Kidney (tissue), 14 donors: ENCODE data around the gene ZDHHC23. TPM values are rescaled to one million over a fixed set of nuclear protein-coding genes. Genes with fewer than 3 reads are reported as not detected.

ENCODE experiments used
- DNase-seq, 5 donors: peaks; one replicate each; pipeline ENCODE4 v3.0.0-alpha.2; 2013 to 2020
- FAIRE-seq: peaks from 2 replicates; lab custom pipeline; 2012; peaks lifted over from hg19 to GRCh38; lab: Jason Lieb, UNC
- H3K27ac ChIP-seq, 2 donors: one replicate each; pipeline ENCODE4 v1.7.0; 2013; ENCODE audit warnings: low read depth in 2 of 2, low read length in 2 of 2, inconsistent platforms in 1 of 2
- H3K27me3 ChIP-seq: one replicate; pipeline ENCODE4 v1.7.1; 2013; ENCODE audit warnings: low read length, inconsistent platforms; ENCODE audit not compliant: control insufficient read depth, insufficient read depth
- H3K36me3 ChIP-seq, 3 donors: one replicate each; pipeline versions ENCODE4 v1.7.0 to v1.7.1; 2013; ENCODE audit warnings: low read length in 3 of 3, control low read depth in 1 of 3, inconsistent platforms in 1 of 3; ENCODE audit not compliant: insufficient read depth in 3 of 3, control insufficient read depth in 2 of 3
- H3K4me1 ChIP-seq, 3 donors: one replicate each; pipeline versions ENCODE4 v1.7.0 to v1.7.1; 2013; ENCODE audit warnings: low read length in 3 of 3, inconsistent platforms in 1 of 3, low read depth in 1 of 3; ENCODE audit not compliant: control insufficient read depth in 2 of 3, insufficient read depth in 2 of 3
- H3K4me3 ChIP-seq, 3 donors: one replicate each; pipeline versions ENCODE4 v1.7.0 to v1.8.1; 2013; ENCODE audit warnings: low read length in 3 of 3, control low read depth in 1 of 3, inconsistent platforms in 1 of 3
- H3K9ac ChIP-seq, 3 donors: one replicate each; pipeline versions ENCODE4 v1.7.0 to v1.7.1; 2013; ENCODE audit warnings: low read length in 3 of 3, control low read depth in 1 of 3, inconsistent platforms in 1 of 3
- H3K9me3 ChIP-seq, 3 donors: one replicate each; pipeline versions ENCODE4 v1.7.0 to v1.7.1; 2013; ENCODE audit warnings: low read length in 3 of 3, control low read depth in 1 of 3, inconsistent platforms in 1 of 3; ENCODE audit not compliant: control insufficient read depth in 2 of 3, insufficient read depth in 1 of 3
- intact Hi-C: fragments of 100-400 bp; cut with DNase I; formaldehyde crosslinking; loops from one replicate; pipeline ENCODE4 v1.11.1; 2022
- polyA plus RNA-seq: library from polyadenylated mRNA; stranded (reverse); fragments of 350-450 nt; fragmentation: Illumina TruSeq; extraction: RNeasy Lipid Tissue Mini Kit (QIAGEN cat#74804); gene quantifications from one replicate; pipeline ENCODE4 v1.2.3, GENCODE V29; 2014; ENCODE audit warnings: low read depth, low replicate concordance; ENCODE audit not compliant: insufficient read depth
- total RNA-seq: library from RNA; stranded (reverse); fragmentation: NEBNext Ultra II Directional; extraction: Animal tissue kit (Norgen Biotek cat#: 25700); gene quantifications from one replicate; pipeline ENCODE4 v1.2.1, GENCODE V29; 2021
- TF ChIP-seq, protein P1 (sequence below): IDR thresholded peaks from 3 replicates; pipeline ENCODE4 v1.5.1; 2012; ENCODE audit warnings: mild to moderate bottlenecking, moderate library complexity, borderline replicate concordance; ENCODE audit not compliant: insufficient read depth; ENCODE audit errors: extremely low read depth
- donor health status: control.
- donor health status: control.
- donor health status: control.
- donor health status: control.
- donor health status: control.
- donor health status: DM: yes; HTN: yes; CAD: no.
- donor health status: Normal renal cell carcinoma (clear cell type).

ZDHHC23 gene
- total and polyA plus RNA-seq, 2 donors from 2014 or later = 4.8 to 20.1 TPM

DNA sequence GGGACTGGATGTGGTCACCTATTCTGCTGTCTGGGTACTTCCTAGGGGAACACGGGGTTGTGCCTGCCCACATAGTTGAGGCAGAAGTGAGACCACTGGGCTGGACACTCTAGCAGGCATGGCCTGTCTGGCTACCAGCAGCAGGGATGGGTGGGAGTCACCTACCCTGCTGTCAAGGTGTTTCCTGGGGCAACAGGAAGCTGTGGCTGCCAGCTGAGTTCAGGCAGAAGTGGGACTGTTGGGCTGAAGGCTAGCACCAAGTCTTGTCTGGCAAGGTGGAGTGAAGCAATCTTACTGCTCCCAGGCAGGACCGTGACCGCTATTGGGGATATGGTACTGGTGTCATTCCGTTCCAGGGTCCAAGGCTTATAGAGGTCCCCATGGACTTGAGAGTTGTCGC, 20.3 kb upstream of the ZDHHC23 start:
- intact Hi-C loops = no loop called here
- H3K36me3 ChIP-seq = peaks cover 0 to 17% (median 0%) of the 10 kb centered on the region in 3 donors

DNA sequence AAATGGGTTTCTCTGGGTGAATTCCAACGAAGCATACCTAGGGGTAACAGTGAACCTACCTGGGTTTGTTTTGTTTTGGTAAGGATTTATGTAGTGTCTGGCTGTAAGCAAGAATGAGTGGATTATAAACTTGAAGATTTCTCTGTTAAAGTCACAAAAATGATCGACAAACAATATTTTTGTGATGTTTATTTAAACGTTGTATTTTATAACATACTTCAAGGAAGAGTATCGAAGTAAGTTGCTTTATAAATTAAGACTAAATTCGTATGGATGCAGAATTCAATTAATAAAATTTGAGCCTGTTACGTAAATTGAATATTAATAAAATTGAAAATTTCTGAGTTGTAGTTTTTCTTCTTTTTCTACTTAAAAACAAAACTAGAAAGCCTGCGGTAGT, 982 bp upstream of the ZDHHC23 start:
- peak overlapping the region; percentile 51 to 60 for H3K27ac ChIP-seq
- TF ChIP-seq, protein P1, sequence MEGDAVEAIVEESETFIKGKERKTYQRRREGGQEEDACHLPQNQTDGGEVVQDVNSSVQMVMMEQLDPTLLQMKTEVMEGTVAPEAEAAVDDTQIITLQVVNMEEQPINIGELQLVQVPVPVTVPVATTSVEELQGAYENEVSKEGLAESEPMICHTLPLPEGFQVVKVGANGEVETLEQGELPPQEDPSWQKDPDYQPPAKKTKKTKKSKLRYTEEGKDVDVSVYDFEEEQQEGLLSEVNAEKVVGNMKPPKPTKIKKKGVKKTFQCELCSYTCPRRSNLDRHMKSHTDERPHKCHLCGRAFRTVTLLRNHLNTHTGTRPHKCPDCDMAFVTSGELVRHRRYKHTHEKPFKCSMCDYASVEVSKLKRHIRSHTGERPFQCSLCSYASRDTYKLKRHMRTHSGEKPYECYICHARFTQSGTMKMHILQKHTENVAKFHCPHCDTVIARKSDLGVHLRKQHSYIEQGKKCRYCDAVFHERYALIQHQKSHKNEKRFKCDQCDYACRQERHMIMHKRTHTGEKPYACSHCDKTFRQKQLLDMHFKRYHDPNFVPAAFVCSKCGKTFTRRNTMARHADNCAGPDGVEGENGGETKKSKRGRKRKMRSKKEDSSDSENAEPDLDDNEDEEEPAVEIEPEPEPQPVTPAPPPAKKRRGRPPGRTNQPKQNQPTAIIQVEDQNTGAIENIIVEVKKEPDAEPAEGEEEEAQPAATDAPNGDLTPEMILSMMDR = no peak
- no peak for FAIRE-seq

More for the DNA sequence above, 20.3 kb upstream of the ZDHHC23 start:
- FAIRE-seq (no peak), DNase-seq (no peak)
- Histone ChIP-seq H3K4me1 (no peaks in the 10 kb centered on the region), H3K9me3 (no peaks in the 10 kb centered on the region), H3K27me3 (no peaks in the 10 kb centered on the region), H3K9ac (no peak overlapping the region), H3K27ac (no peak overlapping the region), H3K4me3 (no peak overlapping the region)
- TF ChIP-seq, protein P1 = no peak

DNA sequence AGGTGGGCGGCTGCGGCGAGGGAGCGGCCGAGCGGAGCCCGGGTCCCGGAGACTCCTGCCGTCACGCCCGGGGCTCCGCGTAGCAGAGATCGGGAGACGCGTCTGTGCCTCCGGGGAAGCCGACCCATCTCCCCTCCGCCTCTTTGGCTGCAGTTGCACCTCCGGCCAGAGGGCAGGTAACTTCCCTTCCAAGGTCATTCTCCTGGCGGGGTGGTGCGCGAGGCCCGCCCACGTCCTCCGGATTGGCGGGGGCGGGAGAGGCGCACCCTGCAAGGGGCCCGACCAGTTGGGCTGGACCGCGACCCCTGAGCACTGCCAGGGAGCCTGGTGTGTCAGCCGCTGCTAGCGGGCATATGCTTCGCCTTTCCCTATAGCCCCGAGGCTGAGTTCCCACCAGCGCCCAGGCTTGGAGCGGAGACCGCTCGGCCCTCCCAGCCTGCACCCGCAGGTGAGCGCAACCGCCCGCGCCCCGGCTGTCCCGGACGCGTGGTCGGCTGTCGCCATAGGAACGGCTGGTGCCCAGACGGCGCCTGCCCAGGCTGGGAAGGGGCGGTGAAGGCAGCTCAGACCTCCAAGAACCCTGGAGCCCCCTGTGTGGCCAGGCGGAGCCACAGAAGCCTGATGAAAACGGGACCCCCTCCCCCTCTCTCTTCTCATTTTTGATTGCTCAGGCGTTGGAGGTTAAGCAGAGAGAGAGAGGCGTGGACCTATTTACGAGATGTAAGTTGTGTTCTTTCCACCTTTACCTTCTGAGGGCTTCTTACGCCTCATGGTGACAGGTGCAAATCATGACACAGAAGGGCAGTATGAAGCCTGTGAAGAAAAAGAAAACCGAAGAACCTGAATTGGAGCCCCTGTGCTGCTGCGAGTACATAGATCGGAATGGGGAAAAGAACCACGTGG, 453 bp downstream of the ZDHHC23 start:
- DNase-seq = peak; percentile 74 to 82 (median 77)
- no peaks in the 10 kb centered on the region for H3K9me3 ChIP-seq
- H3K27ac ChIP-seq = peak overlapping the region; percentile 7 to 56
- TF ChIP-seq, protein P1 = no peak
- H3K4me1 ChIP-seq = peaks cover 0 to 7% (median 0%) of the 10 kb centered on the region in 3 donors
- H3K27me3 ChIP-seq = no peaks in the 10 kb centered on the region
- peak overlapping the region; percentile 10 to 53 (median 19) for H3K9ac ChIP-seq
- intact Hi-C loops = no loop called here
- no peak for FAIRE-seq
- H3K36me3 ChIP-seq = peaks cover 0 to 5% (median 3%) of the 10 kb centered on the region in 3 donors
- H3K4me3 ChIP-seq = peak overlapping the region; percentile 54 to 77 (median 69)

More for the DNA sequence above, 982 bp upstream of the ZDHHC23 start:
- H3K9me3 ChIP-seq = no peaks in the 10 kb centered on the region
- no peaks in the 10 kb centered on the region for H3K27me3 ChIP-seq
- peak overlapping the region; percentile 60 to 88 (median 73) for H3K4me3 ChIP-seq
- H3K9ac ChIP-seq = peak overlapping the region in 1 of 3 donors; percentile 52
- intact Hi-C loops = no loop called here
- H3K36me3 ChIP-seq = peaks cover 0 to 6% (median 5%) of the 10 kb centered on the region in 3 donors
- peaks cover 0 to 7% (median 0%) of the 10 kb centered on the region in 3 donors for H3K4me1 ChIP-seq
- no peak for DNase-seq
